IMR-90 (cell line): ENCODE measurements around the gene ZBTB8A. TPM values are rescaled to one million over a fixed set of nuclear protein-coding genes. Genes with fewer than 3 reads are reported as not detected.

Experiments
- ATAC-seq: fragments of 200-7000 bp; cut with Tn5 transposase; 2 replicates; pipeline ENCODE4 v1.9.1; 2020; ENCODE audit warnings: low read depth, mild to moderate bottlenecking, moderate library complexity
- BruUV-seq: library from RNA; stranded (reverse); fragments of 400-500 nt; replicated peaks from 2 replicates; lab custom pipeline; 2021; lab: Mats Ljungman, UMichigan
- CTCF ChIA-PET: fragments of 300-600 bp; formaldehyde crosslinking; extraction: SDS; loops from one replicate; lab custom pipeline; 2021; ENCODE audit warnings: antibody characterized with exemption; lab: Yijun Ruan, JAX
- POLR2A ChIA-PET: fragments of 300-600 bp; sonication (Branson Sonifier 250); formaldehyde crosslinking; loops from one replicate; lab custom pipeline; 2022; ENCODE audit warnings: antibody characterized with exemption; ENCODE audit not compliant: unreplicated experiment; lab: Charles Lee
- DNase-seq: peaks from one replicate; pipeline ENCODE4 v3.0.0; 2013
- H2AFZ ChIP-seq: replicated peaks from 2 replicates; pipeline ENCODE3; 2013; ENCODE audit warnings: low read length, mild to moderate bottlenecking; ENCODE audit not compliant: poor library complexity
- H2AK5ac ChIP-seq: 2 replicates; pipeline ENCODE4 v1.6.1; 2013; ENCODE audit warnings: low read depth, low read length, inconsistent platforms
- H2AK9ac ChIP-seq: replicated peaks from 2 replicates; pipeline ENCODE3; 2013; ENCODE audit warnings: mild to moderate bottlenecking, low read depth, low read length, moderate library complexity; ENCODE audit not compliant: poor library complexity
- H2BK120ac ChIP-seq: 2 replicates; pipeline ENCODE4 v1.6.1; 2013; ENCODE audit warnings: low read depth, low read length, inconsistent platforms
- H2BK15ac ChIP-seq: 3 replicates; pipeline ENCODE4 v1.6.1; 2013; ENCODE audit warnings: low read depth, low read length, inconsistent platforms
- H2BK20ac ChIP-seq: 2 replicates; pipeline ENCODE4 v1.6.1; 2013; ENCODE audit warnings: low read depth, mild to moderate bottlenecking, inconsistent platforms, low read length, moderate library complexity
- H2BK5ac ChIP-seq: 2 replicates; pipeline ENCODE4 v1.6.1; 2013; ENCODE audit warnings: mild to moderate bottlenecking, low read depth, low read length, inconsistent platforms; ENCODE audit not compliant: poor library complexity, severe bottlenecking
- H3K14ac ChIP-seq: replicated peaks from 2 replicates; pipeline ENCODE4 v1.6.1; 2013; ENCODE audit warnings: low read depth, low read length, inconsistent platforms
- H3K18ac ChIP-seq: 2 replicates; pipeline ENCODE4 v1.6.1; 2013; ENCODE audit warnings: low read depth, low read length, control low read depth
- H3K23ac ChIP-seq: 2 replicates; pipeline ENCODE4 v1.6.1; 2013; ENCODE audit warnings: low read depth, low read length, inconsistent platforms
- H3K27ac ChIP-seq: 2 replicates; pipeline ENCODE4 v1.5.1; 2013; ENCODE audit warnings: mild to moderate bottlenecking, control low read depth, low read length; ENCODE audit not compliant: insufficient read depth
- H3K27me3 ChIP-seq: 2 replicates; pipeline ENCODE4 v1.6.1; 2013; ENCODE audit warnings: low read length; ENCODE audit not compliant: control insufficient read depth, insufficient read depth
- H3K36me3 ChIP-seq: 2 replicates; pipeline ENCODE4 v1.6.1; 2013; ENCODE audit warnings: low read length, mixed read lengths; ENCODE audit not compliant: control insufficient read depth, insufficient read depth
- H3K4ac ChIP-seq: 2 replicates; pipeline ENCODE4 v1.6.1; 2013; ENCODE audit warnings: low read depth, low read length, inconsistent platforms
- H3K4me1 ChIP-seq: 2 replicates; pipeline ENCODE4 v1.6.1; 2013; ENCODE audit warnings: low read length, mixed read lengths; ENCODE audit not compliant: control insufficient read depth, insufficient read depth
- H3K4me2 ChIP-seq: 2 replicates; pipeline ENCODE4 v1.6.1; 2013; ENCODE audit warnings: low read depth, mild to moderate bottlenecking, control low read depth, low read length, moderate library complexity
- H3K4me3 ChIP-seq: 2 replicates; pipeline ENCODE4 v1.5.1; 2013; ENCODE audit warnings: low read depth, mild to moderate bottlenecking, control low read depth, low read length, moderate library complexity; ENCODE audit not compliant: insufficient read depth
- H3K56ac ChIP-seq: 2 replicates; pipeline ENCODE4 v1.6.1; 2013; ENCODE audit warnings: low read length, inconsistent platforms; ENCODE audit not compliant: insufficient read depth; ENCODE audit errors: extremely low read depth
- H3K79me1 ChIP-seq, 2 experiments: 2 replicates each; pipeline ENCODE4 v1.6.1; 2013; ENCODE audit warnings: low read length in 2 of 2, inconsistent platforms in 1 of 2, low read depth in 1 of 2
- H3K9ac ChIP-seq: 2 replicates; pipeline ENCODE4 v1.6.1; 2013; ENCODE audit warnings: low read depth, low read length, control low read depth
- H3K9me1 ChIP-seq: 2 replicates; pipeline ENCODE4 v1.6.1; 2013; ENCODE audit warnings: low read length, inconsistent platforms; ENCODE audit not compliant: insufficient read depth
- H3K9me3 ChIP-seq: 2 replicates; pipeline ENCODE4 v1.6.1; 2013; ENCODE audit warnings: low read length; ENCODE audit not compliant: control insufficient read depth, insufficient read depth
- H4K20me1 ChIP-seq: 2 replicates; pipeline ENCODE4 v1.6.1; 2013; ENCODE audit warnings: low read length, inconsistent platforms; ENCODE audit not compliant: insufficient read depth
- H4K5ac ChIP-seq: 2 replicates; pipeline ENCODE4 v1.6.1; 2013; ENCODE audit warnings: mild to moderate bottlenecking, low read depth, low read length, control low read depth
- H4K8ac ChIP-seq, 2 experiments: 2 replicates each; pipeline ENCODE4 v1.6.1; 2013; ENCODE audit warnings: low read depth in 2 of 2, low read length in 2 of 2, control low read depth in 1 of 2, inconsistent platforms in 1 of 2
- H4K91ac ChIP-seq: 2 replicates; pipeline ENCODE4 v1.6.1; 2013; ENCODE audit warnings: low read depth, low read length, inconsistent platforms; ENCODE audit not compliant: insufficient read depth
- BHLHE40 ChIP-seq: fragments of 150-350 bp; IDR thresholded peaks from 2 replicates; pipeline ENCODE4 v1.6.1; 2016; ENCODE audit warnings: mild to moderate bottlenecking, low read depth, low read length
- CEBPB ChIP-seq: IDR thresholded peaks from 2 replicates; pipeline ENCODE4 v1.6.1; 2012; ENCODE audit warnings: low read depth, low read length, improper control_type of control experiment
- CHD1 ChIP-seq: IDR thresholded peaks from 2 replicates; pipeline ENCODE4 v1.6.1; 2012; ENCODE audit warnings: low read depth, low read length, improper control_type of control experiment
- CTCF ChIP-seq: conservative IDR thresholded peaks from 2 replicates; pipeline ENCODE4 v1.5.1; 2012; ENCODE audit warnings: mild to moderate bottlenecking, low read depth, low read length, improper control_type of control experiment
- FOS ChIP-seq: fragments of 150-350 bp; IDR thresholded peaks from 2 replicates; pipeline ENCODE4 v1.6.1; 2016; ENCODE audit warnings: low read depth, low read length
- MAFK ChIP-seq: IDR thresholded peaks from 2 replicates; pipeline ENCODE4 v1.6.1; 2012; ENCODE audit warnings: low read depth, low read length, improper control_type of control experiment
- MAZ ChIP-seq: IDR thresholded peaks from 2 replicates; pipeline ENCODE4 v1.6.1; 2012; ENCODE audit warnings: low read depth, mild to moderate bottlenecking, low read length, improper control_type of control experiment, moderate library complexity, borderline replicate concordance
- MXI1 ChIP-seq: IDR thresholded peaks from 2 replicates; pipeline ENCODE4 v1.6.1; 2012; ENCODE audit warnings: low read depth, mild to moderate bottlenecking, low read length, moderate library complexity, borderline replicate concordance
- NFE2L2 ChIP-seq: fragments of 150-350 bp; IDR thresholded peaks from 2 replicates; pipeline ENCODE4 v1.6.1; 2016; ENCODE audit warnings: low read depth, mild to moderate bottlenecking, low read length
- POLR2A ChIP-seq: IDR thresholded peaks from 2 replicates; pipeline ENCODE4 v1.6.1; 2012; ENCODE audit warnings: mild to moderate bottlenecking, low read depth, low read length
- RAD21 ChIP-seq: IDR thresholded peaks from 2 replicates; pipeline ENCODE4 v1.6.1; 2012; ENCODE audit warnings: low read length, improper control_type of control experiment
- RCOR1 ChIP-seq: IDR thresholded peaks from 2 replicates; pipeline ENCODE4 v1.6.1; 2012; ENCODE audit warnings: mild to moderate bottlenecking, low read length, improper control_type of control experiment; ENCODE audit not compliant: insufficient replicate concordance
- RFX5 ChIP-seq: IDR thresholded peaks from 2 replicates; pipeline ENCODE4 v1.8.0; 2012; ENCODE audit warnings: low read depth, mild to moderate bottlenecking, low read length, moderate library complexity
- SMC3 ChIP-seq: fragments of 150-350 bp; IDR thresholded peaks from 2 replicates; pipeline ENCODE4 v1.6.1; 2016; ENCODE audit warnings: low read depth, mild to moderate bottlenecking, antibody characterized with exemption, low read length, moderate library complexity
- WGBS, 2 experiments: methylation state at CpG; one replicate each; pipeline versions ENCODE4 v1.1.5 to v1.1.7; 2013; ENCODE audit warnings: missing lambda C conversion rate in 2 of 2; ENCODE audit not compliant: insufficient read length in 1 of 2; ENCODE audit errors: extremely low coverage in 2 of 2; 5-methylcytosine and 5-hydroxymethylcytosine counted together
- dilution Hi-C: fragments of 300-500 bp; cut with HindIII; formaldehyde crosslinking; loops from one replicate; pipeline ENCODE4 v1.14.3; 2018; ENCODE audit warnings: low sequenced_read_pairs; ENCODE audit not compliant: unreplicated experiment
- in situ Hi-C: fragments of 300-500 bp; cut with MboI; formaldehyde crosslinking; loops from 3 replicates; pipeline ENCODE4 v1.14.3; 2019; ENCODE audit warnings: low sequenced_read_pairs, inconsistent platforms, mixed read lengths
- intact Hi-C: fragments of 100-400 bp; cut with micrococcal nuclease; formaldehyde crosslinking; loops from 2 replicates; pipeline ENCODE4 v1.10.0; 2022
- polyA plus RNA-seq, 3 experiments: library from polyadenylated mRNA; depleted of rRNA; stranded (reverse); fragments of >200 nt; gene quantifications; 2 replicates each; pipeline ENCODE4 v1.2.3, GENCODE V29; 2012; ENCODE audit warnings: low replicate concordance in 1 of 3
- total RNA-seq: library from RNA; depleted of rRNA; stranded (reverse); fragments of >200 nt; gene quantifications from 2 replicates; pipeline ENCODE4 v1.2.3, GENCODE V29; 2012
- TF ChIP-seq, protein P1 (sequence below): fragments of 150-350 bp; IDR thresholded peaks from 2 replicates; pipeline ENCODE4 v1.6.1; 2017; ENCODE audit warnings: mild to moderate bottlenecking, antibody characterized with exemption, low read length, low read depth

ZBTB8A gene
- total and polyA plus RNA-seq, 2 of the 4 experiments (the other 2 are of a cell fraction): 2.1 to 6.1 TPM

DNA sequence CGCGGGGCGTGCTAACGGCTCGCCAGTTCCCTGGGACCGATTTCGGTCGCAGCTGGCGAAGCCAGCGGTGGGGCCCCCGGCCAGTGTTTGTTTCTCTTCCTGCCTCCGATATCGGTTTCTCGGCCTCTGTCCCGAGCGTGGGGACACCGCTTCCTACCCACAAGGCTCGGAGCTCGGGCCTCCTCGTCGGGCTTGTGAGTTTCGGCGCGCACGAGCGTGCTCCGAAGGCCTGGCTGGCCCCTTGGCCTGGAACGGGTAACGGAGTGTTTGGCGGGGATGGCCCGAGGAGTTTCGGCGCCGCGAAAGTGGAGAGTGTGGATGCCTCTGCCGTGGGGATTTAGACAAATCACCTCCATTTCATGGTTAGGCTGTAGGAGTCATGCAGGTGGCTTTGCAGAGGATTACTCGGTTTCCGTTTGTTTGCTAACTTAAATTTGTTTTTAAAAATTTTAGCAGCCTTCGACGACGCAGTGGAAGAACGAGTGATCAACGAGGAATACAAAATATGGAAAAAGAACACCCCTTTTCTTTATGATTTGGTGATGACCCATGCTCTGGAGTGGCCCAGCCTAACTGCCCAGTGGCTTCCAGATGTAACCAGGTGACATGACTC, 112.3 kb downstream of the ZBTB8A start:
- H3K18ac ChIP-seq: peak overlapping the region; percentile 36
- no peak overlapping the region for H2BK20ac ChIP-seq
- peak overlapping the region; percentile 91 for H2AK5ac ChIP-seq
- H3K36me3 ChIP-seq: peaks cover 17% of the 10 kb centered on the region
- H4K5ac ChIP-seq: peak overlapping the region; percentile 58
- H3K79me1 ChIP-seq: peaks cover 16 to 46% of the 10 kb centered on the region in 2 experiments
- in situ Hi-C loops (no loop called here), intact Hi-C loops (loop anchor here (2.0 kb wide), 2 partner anchors 51 to 203 kb away; partner anchors contain the start of gene SYNC), dilution Hi-C loops (no loop called here)
- peak overlapping the region; percentile 87 for H2BK5ac ChIP-seq
- H3K23ac ChIP-seq: peak overlapping the region; percentile 84
- H3K9ac ChIP-seq: peak overlapping the region; percentile 91
- 0% methylated on average over 3 of the region's 43 CpGs; no CpG with 5 or more reads in 1 of the 2 experiments for WGBS, 2 experiments
- H3K56ac ChIP-seq: peak overlapping the region; percentile 75
- H3K4ac ChIP-seq: peak overlapping the region; percentile 96
- ChIA-PET CTCF (interaction anchor here (0.6 kb wide), 1 partner anchor 14 kb away, joined by 4 read pairs; no protein-coding TSS in a partner anchor), POLR2A (no interaction called here)
- H3K9me3 ChIP-seq: no peaks in the 10 kb centered on the region
- no TSS peak for BruUV-seq
- H2AK9ac ChIP-seq: peak overlapping the region; percentile 96
- no peaks in the 10 kb centered on the region; the same call in 1 of the 2 replicates for H3K9me1 ChIP-seq
- peaks cover 3% of the 10 kb centered on the region; the same call in 1 of the 2 replicates for H4K20me1 ChIP-seq
- peak overlapping the region; percentile 94 for H3K14ac ChIP-seq
- H2BK120ac ChIP-seq: peak overlapping the region; percentile 46; the same call in 1 of the 2 replicates
- peak overlapping the region; percentile 98 for H3K4me2 ChIP-seq
- H3K4me1 ChIP-seq: peaks cover 3% of the 10 kb centered on the region; the same call in 1 of the 2 replicates
- H3K27ac ChIP-seq: peak overlapping the region; percentile 96
- H4K91ac ChIP-seq: peak overlapping the region; percentile 66
- H3K27me3 ChIP-seq: no peaks in the 10 kb centered on the region
- peak overlapping the region; percentile 90 for H2AFZ ChIP-seq
- ATAC-seq (peak; percentile 6), DNase-seq (no peak)
- no peak overlapping the region; the same call in 2 of the 3 replicates for H2BK15ac ChIP-seq
- H4K8ac ChIP-seq: peak overlapping the region; percentile 68 to 75
- H3K4me3 ChIP-seq: peak overlapping the region; percentile 97
- no peak for TF ChIP-seq RFX5
- TF ChIP-seq SMC3: no peak
- TF ChIP-seq POLR2A: no peak; the same call in none of the 2 replicates
- no peak for TF ChIP-seq CEBPB
- TF ChIP-seq, protein P1, sequence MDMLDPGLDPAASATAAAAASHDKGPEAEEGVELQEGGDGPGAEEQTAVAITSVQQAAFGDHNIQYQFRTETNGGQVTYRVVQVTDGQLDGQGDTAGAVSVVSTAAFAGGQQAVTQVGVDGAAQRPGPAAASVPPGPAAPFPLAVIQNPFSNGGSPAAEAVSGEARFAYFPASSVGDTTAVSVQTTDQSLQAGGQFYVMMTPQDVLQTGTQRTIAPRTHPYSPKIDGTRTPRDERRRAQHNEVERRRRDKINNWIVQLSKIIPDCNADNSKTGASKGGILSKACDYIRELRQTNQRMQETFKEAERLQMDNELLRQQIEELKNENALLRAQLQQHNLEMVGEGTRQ: no peak; the same call in 1 of the 2 replicates
- no peak for TF ChIP-seq CTCF
- TF ChIP-seq MAFK: no peak
- no peak for TF ChIP-seq RCOR1
- no peak for TF ChIP-seq BHLHE40
- TF ChIP-seq FOS: no peak
- TF ChIP-seq NFE2L2: no peak
- no peak for TF ChIP-seq CHD1
- no peak for TF ChIP-seq RAD21
- TF ChIP-seq MAZ: no peak
- no peak for TF ChIP-seq MXI1
